ENCODE results near the gene RASAL2. TPM values are rescaled to one million over a fixed set of nuclear protein-coding genes. Genes with fewer than 3 reads are reported as not detected.
"Not testable (repeated sequence)": the region's sequence is repeated elsewhere in the genome, so short reads cannot be mapped to it uniquely, and the experiment has no call there.

Gene RASAL2
- total and polyA plus RNA-seq, 4 donors = 1.9 to 37.3 (median 22.2) TPM

DNA sequence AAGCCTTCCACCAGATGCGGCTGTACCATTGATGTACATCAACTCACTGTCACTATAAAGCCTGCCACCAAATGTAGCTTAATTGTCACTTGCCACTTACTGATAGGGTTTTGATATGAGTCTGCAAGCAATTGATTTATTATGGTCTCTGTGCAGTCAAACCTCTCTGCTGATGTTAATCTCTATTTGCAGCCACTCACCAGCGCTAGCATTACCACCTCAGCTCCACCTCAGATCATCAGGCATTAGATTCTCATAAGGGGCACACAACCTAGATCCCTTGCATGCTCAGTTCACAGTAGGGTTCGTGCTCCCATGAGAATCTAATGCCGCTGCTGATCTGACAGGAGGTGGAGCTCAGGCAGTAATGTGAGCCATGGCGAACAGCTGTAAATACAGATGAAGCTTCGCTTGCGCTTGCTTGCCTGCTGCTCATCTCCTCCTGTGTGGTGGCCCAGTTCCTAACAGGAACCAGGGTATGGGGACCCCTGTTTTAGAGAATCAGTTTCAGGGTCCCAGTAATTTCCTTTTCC is 26.7 kb downstream of the RASAL2 start:
- H3K4me3 ChIP-seq (ENCODE audit: low read length in 2 of 2); DNase-seq; ATAC-seq (ENCODE audit: low FRiP score); H3K9me3 ChIP-seq (ENCODE audit: control insufficient read depth, low read length); H3K27me3 ChIP-seq (ENCODE audit: control insufficient read depth in 1 of 2, insufficient read depth in 2 of 2, low read length in 1 of 2); H3K36me3 ChIP-seq (ENCODE audit: control insufficient read depth in 1 of 2, insufficient read depth in 2 of 2, low read length in 1 of 2); intact Hi-C loops (cut with DNase I); H3K27ac ChIP-seq (ENCODE audit: low read depth in 1 of 2, low read length in 2 of 2); H3K4me1 ChIP-seq (ENCODE audit: control insufficient read depth in 1 of 2, insufficient read depth in 2 of 2, low read length in 2 of 2): not testable (repeated sequence)
- 90 to 97% methylated on average over 7 of the region's 7 CpGs for WGBS, 2 donors

DNA sequence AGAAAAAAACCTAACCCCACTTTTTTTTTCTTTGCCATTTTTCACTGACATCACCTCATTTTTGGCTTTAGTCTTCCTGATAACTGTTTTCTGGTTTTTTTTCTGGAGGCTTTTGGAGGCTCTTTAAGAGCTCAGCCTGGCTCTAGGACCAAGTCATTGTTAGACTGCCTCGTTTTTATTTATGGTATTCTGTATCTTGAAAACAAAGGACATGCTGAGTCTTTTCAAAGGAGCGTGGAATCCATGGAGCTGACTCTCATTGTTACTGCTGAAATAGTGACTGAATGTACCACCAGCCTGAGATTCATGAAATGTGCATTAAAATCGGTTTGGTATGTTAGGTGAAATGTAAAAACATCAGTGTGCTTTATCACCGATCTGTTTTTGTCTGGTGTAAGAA is 28.0 kb downstream of the RASAL2 start:
- Histone ChIP-seq H3K36me3 (ENCODE audit: control insufficient read depth in 1 of 2, insufficient read depth in 2 of 2, low read length in 1 of 2) (no peaks in the 10 kb centered on the region), H3K4me1 (ENCODE audit: control insufficient read depth in 1 of 2, insufficient read depth in 2 of 2, low read length in 2 of 2) (peaks cover 0 to 3% of the 10 kb centered on the region in 2 donors), H3K4me3 (ENCODE audit: low read length in 2 of 2) (no peak overlapping the region), H3K27ac (ENCODE audit: low read depth in 1 of 2, low read length in 2 of 2) (no peak overlapping the region), H3K27me3 (ENCODE audit: control insufficient read depth in 1 of 2, insufficient read depth in 2 of 2, low read length in 1 of 2) (no peaks in the 10 kb centered on the region), H3K9me3 (ENCODE audit: control insufficient read depth, low read length) (no peaks in the 10 kb centered on the region)
- ATAC-seq (ENCODE audit: low FRiP score) = no peak
- WGBS, 2 donors = 67 to 68% methylated on average over 4 of the region's 4 CpGs
- no peak for DNase-seq
- intact Hi-C loops (cut with DNase I) = no loop called here

DNA sequence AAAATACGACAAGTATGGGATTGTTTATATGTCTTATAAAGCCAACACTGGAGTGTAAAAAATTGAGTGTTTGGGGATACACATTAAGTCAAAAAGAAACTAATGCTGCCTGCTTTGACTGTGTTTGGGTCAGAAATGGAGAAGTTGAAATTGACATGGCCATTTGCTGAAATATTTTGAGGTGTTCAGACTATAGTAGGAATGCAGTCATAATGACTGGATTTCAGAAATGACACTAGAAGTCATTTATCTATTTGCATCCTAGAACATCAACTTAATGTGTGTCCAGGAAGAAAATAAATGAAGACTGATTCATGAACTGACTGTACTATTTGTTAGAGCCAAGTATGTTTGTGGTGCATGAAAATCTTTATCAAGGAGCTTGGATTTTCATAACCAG is 28.4 kb downstream of the RASAL2 start:
- WGBS, 2 donors = 74 to 75% methylated on average over 1 of the region's 1 CpG

DNA sequence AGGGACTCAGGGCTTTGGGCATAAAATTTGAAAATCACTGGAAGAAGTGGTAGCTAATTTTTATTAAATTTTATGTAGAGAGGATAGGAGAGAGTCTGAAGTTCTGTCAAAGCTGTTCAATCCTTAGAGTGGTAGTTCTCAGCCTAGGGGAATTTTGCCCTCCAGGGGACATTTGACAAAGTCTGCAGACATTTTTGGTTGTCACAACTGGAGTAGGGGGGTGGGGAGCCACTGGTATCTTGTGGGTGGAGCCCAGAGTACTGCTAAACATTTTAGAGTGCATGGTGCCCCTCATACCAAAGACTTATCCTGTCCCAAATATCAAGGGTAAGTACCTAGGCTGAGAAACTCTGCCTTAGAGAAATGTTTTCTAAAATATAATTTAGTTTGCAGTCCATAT is 30.2 kb downstream of the RASAL2 start:
- intact Hi-C loops (cut with DNase I) = no loop called here
- no peak for DNase-seq
- Histone ChIP-seq H3K4me3 (ENCODE audit: low read length in 2 of 2) (no peak overlapping the region), H3K36me3 (ENCODE audit: control insufficient read depth in 1 of 2, insufficient read depth in 2 of 2, low read length in 1 of 2) (no peaks in the 10 kb centered on the region), H3K27me3 (ENCODE audit: control insufficient read depth in 1 of 2, insufficient read depth in 2 of 2, low read length in 1 of 2) (no peaks in the 10 kb centered on the region), H3K4me1 (ENCODE audit: control insufficient read depth in 1 of 2, insufficient read depth in 2 of 2, low read length in 2 of 2) (peaks cover 0 to 4% of the 10 kb centered on the region in 2 donors), H3K27ac (ENCODE audit: low read depth in 1 of 2, low read length in 2 of 2) (no peak overlapping the region), H3K9me3 (ENCODE audit: control insufficient read depth, low read length) (no peaks in the 10 kb centered on the region)
- ATAC-seq (ENCODE audit: low FRiP score) = no peak

More for the DNA sequence above, 28.4 kb downstream of the RASAL2 start:
- no peaks in the 10 kb centered on the region for H3K9me3 ChIP-seq (ENCODE audit: control insufficient read depth, low read length)
- no peak for ATAC-seq (ENCODE audit: low FRiP score)
- H3K27ac ChIP-seq (ENCODE audit: low read depth in 1 of 2, low read length in 2 of 2) = no peak overlapping the region
- H3K4me3 ChIP-seq (ENCODE audit: low read length in 2 of 2) = no peak overlapping the region
- H3K36me3 ChIP-seq (ENCODE audit: control insufficient read depth in 1 of 2, insufficient read depth in 2 of 2, low read length in 1 of 2) = no peaks in the 10 kb centered on the region
- H3K27me3 ChIP-seq (ENCODE audit: control insufficient read depth in 1 of 2, insufficient read depth in 2 of 2, low read length in 1 of 2) = no peaks in the 10 kb centered on the region
- intact Hi-C loops (cut with DNase I) = no loop called here
- no peak for DNase-seq
- H3K4me1 ChIP-seq (ENCODE audit: control insufficient read depth in 1 of 2, insufficient read depth in 2 of 2, low read length in 2 of 2) = peaks cover 0 to 4% of the 10 kb centered on the region in 2 donors

DNA sequence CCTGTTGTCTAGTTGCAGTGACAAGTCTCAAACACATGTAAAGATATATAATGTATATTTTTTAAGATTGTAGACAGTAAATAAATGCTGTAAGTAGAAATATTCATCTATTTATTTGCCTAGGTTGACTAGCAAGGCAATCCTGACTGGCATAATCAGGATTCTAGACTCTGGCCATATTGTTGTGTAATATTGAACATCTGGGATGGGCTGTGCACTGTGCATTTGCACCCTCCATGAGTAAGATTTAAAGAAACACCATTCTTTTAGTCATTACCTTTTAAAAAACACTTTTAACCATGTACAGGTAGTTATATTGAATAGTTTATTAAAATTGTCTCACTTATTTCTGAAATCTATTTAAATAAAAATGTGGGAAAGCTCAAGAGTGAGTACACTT is 32.4 kb downstream of the RASAL2 start:
- intact Hi-C loops (cut with DNase I) = no loop called here
- H3K4me3 ChIP-seq (ENCODE audit: low read length in 2 of 2) = no peak overlapping the region
- no peak for ATAC-seq (ENCODE audit: low FRiP score)

DNA sequence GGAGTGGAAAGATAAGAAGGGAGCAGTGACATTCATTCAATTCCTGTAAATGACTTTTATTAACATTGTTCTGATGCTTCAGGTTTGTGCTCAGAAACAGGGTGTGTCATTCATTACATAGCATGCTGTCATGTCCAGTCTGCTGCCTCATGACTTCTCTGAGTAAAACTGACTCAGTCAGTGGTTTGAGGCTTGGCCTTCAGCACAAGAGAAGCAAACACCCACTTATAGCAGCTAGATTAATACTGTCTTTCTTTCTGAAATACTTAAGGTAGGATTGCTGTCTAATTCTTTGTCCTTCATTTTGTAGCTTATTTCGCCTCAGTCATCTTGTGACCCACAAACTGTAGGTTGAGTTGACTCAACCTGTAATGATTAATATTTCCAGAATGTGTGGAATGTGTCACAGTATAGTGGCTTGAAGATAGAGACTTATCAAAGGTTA is 32.9 kb downstream of the RASAL2 start:
- WGBS, 2 donors = 87% methylated on average over 1 of the region's 1 CpG
- H3K4me1 ChIP-seq (ENCODE audit: control insufficient read depth in 1 of 2, insufficient read depth in 2 of 2, low read length in 2 of 2) = peaks cover 0 to 4% of the 10 kb centered on the region in 2 donors
- H3K27me3 ChIP-seq (ENCODE audit: control insufficient read depth in 1 of 2, insufficient read depth in 2 of 2, low read length in 1 of 2) = no peaks in the 10 kb centered on the region
- intact Hi-C loops (cut with DNase I) = no loop called here
- DNase-seq = no peak
- H3K9me3 ChIP-seq (ENCODE audit: control insufficient read depth, low read length) = no peaks in the 10 kb centered on the region
- no peaks in the 10 kb centered on the region for H3K36me3 ChIP-seq (ENCODE audit: control insufficient read depth in 1 of 2, insufficient read depth in 2 of 2, low read length in 1 of 2)
- H3K4me3 ChIP-seq (ENCODE audit: low read length in 2 of 2) = no peak overlapping the region
- H3K27ac ChIP-seq (ENCODE audit: low read depth in 1 of 2, low read length in 2 of 2) = no peak overlapping the region
- ATAC-seq (ENCODE audit: low FRiP score) = no peak

More for the DNA sequence above, 32.4 kb downstream of the RASAL2 start:
- DNase-seq = no peak
- Histone ChIP-seq H3K27ac (ENCODE audit: low read depth in 1 of 2, low read length in 2 of 2) (no peak overlapping the region), H3K9me3 (ENCODE audit: control insufficient read depth, low read length) (no peaks in the 10 kb centered on the region), H3K4me1 (ENCODE audit: control insufficient read depth in 1 of 2, insufficient read depth in 2 of 2, low read length in 2 of 2) (peaks cover 0 to 4% of the 10 kb centered on the region in 2 donors), H3K27me3 (ENCODE audit: control insufficient read depth in 1 of 2, insufficient read depth in 2 of 2, low read length in 1 of 2) (no peaks in the 10 kb centered on the region), H3K36me3 (ENCODE audit: control insufficient read depth in 1 of 2, insufficient read depth in 2 of 2, low read length in 1 of 2) (no peaks in the 10 kb centered on the region)

DNA sequence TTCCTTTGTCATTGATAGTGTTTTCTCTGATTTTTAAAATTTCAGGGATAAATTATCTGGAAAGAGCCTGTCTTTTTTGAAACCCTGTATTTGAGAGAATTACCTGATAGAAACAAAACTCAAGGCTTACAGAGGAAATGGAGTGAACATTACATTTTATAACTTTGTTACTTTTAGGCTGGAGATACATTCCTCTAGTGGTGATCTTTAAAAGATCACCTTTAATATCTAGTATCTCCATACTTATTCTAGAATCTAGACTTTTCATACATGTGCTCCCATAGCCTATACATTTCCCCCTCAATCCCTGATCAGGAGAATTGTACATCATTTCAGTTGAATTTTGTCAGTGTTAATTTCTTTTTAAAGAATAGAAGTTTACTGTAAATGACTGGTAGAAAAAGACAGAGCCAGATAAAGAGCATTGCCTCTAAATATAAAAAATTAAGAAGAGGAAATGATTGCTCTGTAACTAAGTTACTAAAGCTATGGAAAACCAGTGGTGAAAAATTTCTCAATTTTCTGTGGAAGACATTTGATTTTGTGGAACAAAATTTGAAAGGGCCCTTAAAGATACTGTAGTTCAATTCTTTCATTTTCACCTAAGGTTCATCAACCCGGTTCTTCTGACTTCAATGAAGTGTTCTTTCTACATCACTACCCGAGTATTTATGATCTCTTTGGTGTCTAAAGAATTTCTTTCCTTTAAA is 33.7 kb downstream of the RASAL2 start:
- Histone ChIP-seq H3K4me1 (ENCODE audit: control insufficient read depth in 1 of 2, insufficient read depth in 2 of 2, low read length in 2 of 2) (peaks cover 0 to 4% of the 10 kb centered on the region in 2 donors), H3K9me3 (ENCODE audit: control insufficient read depth, low read length) (no peaks in the 10 kb centered on the region), H3K4me3 (ENCODE audit: low read length in 2 of 2) (no peak overlapping the region), H3K36me3 (ENCODE audit: control insufficient read depth in 1 of 2, insufficient read depth in 2 of 2, low read length in 1 of 2) (no peaks in the 10 kb centered on the region), H3K27me3 (ENCODE audit: control insufficient read depth in 1 of 2, insufficient read depth in 2 of 2, low read length in 1 of 2) (no peaks in the 10 kb centered on the region), H3K27ac (ENCODE audit: low read depth in 1 of 2, low read length in 2 of 2) (no peak overlapping the region)
- intact Hi-C loops (cut with DNase I) = no loop called here
- DNase-seq (no peak), ATAC-seq (ENCODE audit: low FRiP score) (no peak)
- WGBS, 2 donors = 95 to 97% methylated on average over 2 of the region's 2 CpGs

DNA sequence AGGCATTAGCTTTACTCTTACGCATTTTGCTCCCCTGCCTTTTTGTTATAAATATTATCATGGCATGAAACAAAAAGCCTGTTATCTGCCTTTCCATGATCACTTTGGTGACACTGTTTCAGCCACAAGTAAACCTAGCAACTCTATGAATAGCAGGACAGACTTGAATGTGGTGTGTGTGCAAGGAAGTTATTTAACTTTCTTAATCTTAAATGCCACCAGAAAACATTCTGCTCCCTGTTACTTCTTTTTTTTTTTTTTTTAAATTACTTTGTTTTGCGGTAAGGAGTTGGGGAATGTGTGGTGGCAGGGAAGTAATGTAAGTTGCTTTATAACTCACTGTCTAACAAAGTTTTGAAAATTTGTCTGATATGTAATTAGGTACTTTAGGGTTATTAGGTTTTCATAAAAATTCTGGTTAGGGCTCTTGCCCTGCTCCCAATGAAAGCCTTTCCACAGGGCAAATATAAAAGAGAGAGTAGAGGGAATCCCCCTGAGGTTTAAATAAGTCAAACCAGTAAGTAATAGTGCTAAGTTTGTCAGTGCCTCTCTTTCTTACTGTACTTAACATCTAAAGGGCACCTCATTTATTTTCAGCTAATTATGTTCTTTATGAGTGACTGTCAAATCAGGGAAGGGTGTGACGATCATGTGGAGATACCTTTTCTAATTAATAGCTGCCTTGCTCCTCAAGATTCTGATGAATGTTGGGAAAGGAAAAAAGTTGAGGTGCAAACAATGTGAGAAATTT is 39.5 kb downstream of the RASAL2 start:
- DNase-seq (no peak), ATAC-seq (ENCODE audit: low FRiP score) (no peak)
- Histone ChIP-seq H3K27me3 (ENCODE audit: control insufficient read depth in 1 of 2, insufficient read depth in 2 of 2, low read length in 1 of 2) (no peaks in the 10 kb centered on the region), H3K4me1 (ENCODE audit: control insufficient read depth in 1 of 2, insufficient read depth in 2 of 2, low read length in 2 of 2) (peaks cover 0 to 3% of the 10 kb centered on the region in 2 donors), H3K36me3 (ENCODE audit: control insufficient read depth in 1 of 2, insufficient read depth in 2 of 2, low read length in 1 of 2) (no peaks in the 10 kb centered on the region), H3K9me3 (ENCODE audit: control insufficient read depth, low read length) (no peaks in the 10 kb centered on the region), H3K4me3 (ENCODE audit: low read length in 2 of 2) (no peak overlapping the region), H3K27ac (ENCODE audit: low read depth in 1 of 2, low read length in 2 of 2) (no peak overlapping the region)
- 80 to 83% methylated on average over 3 of the region's 3 CpGs for WGBS, 2 donors
- intact Hi-C loops (cut with DNase I) = no loop called here

DNA sequence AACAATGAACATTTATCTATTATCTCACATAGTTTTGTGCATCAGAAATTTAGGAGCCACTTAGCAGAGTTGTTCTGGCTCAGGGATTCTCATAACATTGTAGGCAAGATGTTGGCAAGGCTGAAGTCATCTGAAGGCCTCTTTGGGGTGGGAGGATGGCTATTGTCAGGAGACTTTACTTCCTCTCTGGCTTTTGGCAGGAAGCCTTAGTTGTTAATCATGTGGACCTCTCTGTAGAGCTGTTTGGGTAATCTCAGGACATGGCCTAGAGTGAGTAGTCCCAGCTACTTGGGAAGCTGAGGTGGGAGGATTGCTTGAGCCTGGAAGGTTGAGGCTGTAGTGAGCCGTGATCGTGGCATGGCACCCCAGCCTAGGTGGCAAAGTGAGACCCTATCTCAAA is 40.2 kb downstream of the RASAL2 start:
- no peak overlapping the region for H3K27ac ChIP-seq (ENCODE audit: low read depth in 1 of 2, low read length in 2 of 2)
- H3K27me3 ChIP-seq (ENCODE audit: control insufficient read depth in 1 of 2, insufficient read depth in 2 of 2, low read length in 1 of 2) = no peaks in the 10 kb centered on the region
- no peak overlapping the region for H3K4me3 ChIP-seq (ENCODE audit: low read length in 2 of 2)
- no peaks in the 10 kb centered on the region for H3K36me3 ChIP-seq (ENCODE audit: control insufficient read depth in 1 of 2, insufficient read depth in 2 of 2, low read length in 1 of 2)
- H3K4me1 ChIP-seq (ENCODE audit: control insufficient read depth in 1 of 2, insufficient read depth in 2 of 2, low read length in 2 of 2) = peaks cover 0 to 3% of the 10 kb centered on the region in 2 donors
- intact Hi-C loops (cut with DNase I) = no loop called here
- DNase-seq (peak in 1 of 2 donors; percentile 48), ATAC-seq (ENCODE audit: low FRiP score) (peak; percentile 46)
- H3K9me3 ChIP-seq (ENCODE audit: control insufficient read depth, low read length) = no peaks in the 10 kb centered on the region
- WGBS, 2 donors = 69 to 77% methylated on average over 2 of the region's 2 CpGs
